HTERT RPE-1 (cell line): ENCODE measurements around the gene RPL13A.
"Not testable (repeated sequence)": the region's sequence is repeated elsewhere in the genome, so short reads cannot be mapped to it uniquely, and the experiment has no call there.

Source experiments
- in situ Hi-C: fragments of 300-500 bp; cut with MboI; formaldehyde crosslinking; loops from 4 replicates; pipeline ENCODE4 v1.14.3; 2020; ENCODE audit warnings: low sequenced_read_pairs

Gene RPL13A

GRCh38 chr19:49487277-49488045, at the start of gene RPL13A:
Gene RPL13A (plus strand): TSS chr19:49487608. CDS start chr19:49487630, 22 bp downstream.
- in situ Hi-C loops, result no loop called here

- in situ Hi-C loops, result no loop called here
These were observed 49.1 kb upstream of the RPL13A start for GRCh38 chr19:49438261-49438660.

- in situ Hi-C loops, result no loop called here
These were observed 47.6 kb upstream of the RPL13A start for GRCh38 chr19:49439836-49440235.

GRCh38 chr19:49440439-49441209, 46.8 kb upstream of the RPL13A start:
- in situ Hi-C loops, result no loop called here

GRCh38 chr19:49441210-49441959, 46.0 kb upstream of the RPL13A start, which contains the start of gene SLC17A7:
Gene SLC17A7 (minus strand): TSS chr19:49441527. CDS start chr19:49441379, 148 bp downstream.
- in situ Hi-C loops, result no loop called here

GRCh38 chr19:49441960-49442350, 45.5 kb upstream of the RPL13A start:
- in situ Hi-C loops, result no loop called here

GRCh38 chr19:49442354-49442753, 45.1 kb upstream of the RPL13A start:
- in situ Hi-C loops, result no loop called here

- in situ Hi-C loops, result no loop called here
These were observed 44.5 kb upstream of the RPL13A start for GRCh38 chr19:49442771-49443365.

GRCh38 chr19:49443366-49444099, 43.9 kb upstream of the RPL13A start:
- in situ Hi-C loops, result no loop called here

- in situ Hi-C loops, result not testable (repeated sequence)
These were observed 43.2 kb upstream of the RPL13A start for GRCh38 chr19:49444100-49444700.

- in situ Hi-C loops, result no loop called here
These were observed 41.4 kb upstream of the RPL13A start for GRCh38 chr19:49445997-49446396.

GRCh38 chr19:49447485-49448431, 39.6 kb upstream of the RPL13A start:
- in situ Hi-C loops, result no loop called here

GRCh38 chr19:49448432-49448786, 39.0 kb upstream of the RPL13A start:
- in situ Hi-C loops, result no loop called here

GRCh38 chr19:49450405-49450804, 37.0 kb upstream of the RPL13A start:
- in situ Hi-C loops, result no loop called here

- in situ Hi-C loops, result no loop called here
These were observed 35.8 kb upstream of the RPL13A start, which contains the start of gene PIH1D1 for GRCh38 chr19:49451430-49452181. Gene PIH1D1 (minus strand): TSS chr19:49451814. CDS start chr19:49451574, 240 bp downstream.

- in situ Hi-C loops, result no loop called here
These were observed 34.2 kb upstream of the RPL13A start, which contains the start of gene ALDH16A1 for GRCh38 chr19:49453013-49453756. Gene ALDH16A1 (plus strand): TSS chr19:49453225. CDS start chr19:49453332, 107 bp downstream.

- in situ Hi-C loops, result no loop called here
These were observed 33.6 kb upstream of the RPL13A start for GRCh38 chr19:49453757-49454240.
